Natural killer cell (primary cell): ENCODE results near the gene RAMACL. TPM values are rescaled to one million over a fixed set of nuclear protein-coding genes. Genes with fewer than 3 reads are reported as not detected.

Experiments used
- ATAC-seq, 3 donors: fragments of 150-1000 bp in 2 of 3; fragments of 200-7000 bp in 1 of 3; cut with Tn5 transposase; 1 replicate in 1 of 3; 2 replicates in 2 of 3; pipeline ENCODE4 v1.10.0; 2021; ENCODE audit warnings: mild to moderate bottlenecking in 2 of 3, moderate library complexity in 2 of 3
- DNase-seq, 2 donors: peaks; one replicate each; pipeline versions ENCODE4 v3.0.0 to v3.0.0-alpha.2; 2013 to 2021; ENCODE audit warnings: mixed read lengths in 1 of 2
- H3K27ac ChIP-seq: one replicate; pipeline ENCODE4 v1.5.1; 2013; ENCODE audit warnings: mild to moderate bottlenecking, low read length
- H3K27me3 ChIP-seq: one replicate; pipeline ENCODE4 v1.6.1; 2013; ENCODE audit warnings: low read length; ENCODE audit not compliant: control insufficient read depth, insufficient read depth
- H3K36me3 ChIP-seq: one replicate; pipeline ENCODE4 v1.6.1; 2013; ENCODE audit warnings: low read length; ENCODE audit not compliant: control insufficient read depth, insufficient read depth
- H3K4me1 ChIP-seq: one replicate; pipeline ENCODE4 v1.6.1; 2013; ENCODE audit warnings: low read length; ENCODE audit not compliant: control insufficient read depth, insufficient read depth
- H3K4me3 ChIP-seq: one replicate; pipeline ENCODE4 v1.5.1; 2013; ENCODE audit warnings: low read length
- H3K9me3 ChIP-seq: one replicate; pipeline ENCODE4 v1.6.1; 2013; ENCODE audit warnings: low read length; ENCODE audit not compliant: control insufficient read depth, insufficient read depth
- H3K27ac Mint-ChIP-seq, 2 donors: one replicate each; pipeline ENCODE4 v1.8.0; 2022; ENCODE audit warnings: mild to moderate bottlenecking in 2 of 2, mixed read lengths in 2 of 2, moderate library complexity in 1 of 2
- H3K27me3 Mint-ChIP-seq, 2 donors: one replicate each; pipeline ENCODE4 v1.8.0; 2022; ENCODE audit warnings: low read depth in 2 of 2, mixed read lengths in 2 of 2
- H3K36me3 Mint-ChIP-seq: one replicate; pipeline ENCODE4 v1.8.0; 2022; ENCODE audit warnings: mixed read lengths
- H3K4me1 Mint-ChIP-seq, 2 donors: one replicate each; pipeline ENCODE4 v1.8.0; 2022; ENCODE audit warnings: mixed read lengths in 2 of 2
- H3K4me3 Mint-ChIP-seq: one replicate; pipeline ENCODE4 v1.8.0; 2022; ENCODE audit warnings: mild to moderate bottlenecking, moderate library complexity, mixed read lengths
- H3K9me3 Mint-ChIP-seq, 2 donors: one replicate each; pipeline ENCODE4 v1.8.0; 2022; ENCODE audit warnings: mixed read lengths in 2 of 2
- CTCF ChIP-seq: fragments of 200-600 bp; IDR thresholded peaks from one replicate; pipeline ENCODE4 v1.8.0; 2022; ENCODE audit warnings: antibody characterized with exemption
- WGBS: methylation state at CpG from one replicate; pipeline ENCODE4 v1.1.7; 2013; ENCODE audit warnings: missing lambda C conversion rate; ENCODE audit not compliant: insufficient coverage; 5-methylcytosine and 5-hydroxymethylcytosine counted together
- intact Hi-C: fragments of 100-400 bp; cut with micrococcal nuclease; formaldehyde crosslinking; loops from one replicate; pipeline ENCODE4 v1.14.2; 2022
- total RNA-seq, 4 donors: library from RNA; stranded (reverse); fragments of 120-200 nt in 1 of 4; gene quantifications; one replicate each; pipeline versions ENCODE4 v1.2.3 to v1.2.4, GENCODE V29; 2013 to 2022

RAMACL gene
- total RNA-seq, 3 donors from 2014 or later (not counting 1 experiment from before 2014, with no cell fraction given), result 0.68 to 5.6 (median 1.1) TPM

GRCh38 chr6:166619912-166620311 is 33.4 kb upstream of the RAMACL start:
- no peak overlapping the region for H3K27ac ChIP-seq
- no peaks in the 10 kb centered on the region for H3K36me3 ChIP-seq
- H3K27me3 Mint-ChIP-seq, result peaks cover 20 to 28% of the 10 kb centered on the region in 2 donors
- no peak for TF ChIP-seq CTCF
- DNase-seq (no peak), ATAC-seq (no peak)
- H3K9me3 ChIP-seq, result no peaks in the 10 kb centered on the region
- intact Hi-C loops, result loop anchor here (10.0 kb wide), 1 partner anchor 385 kb away; no protein-coding TSS in a partner anchor
- H3K36me3 Mint-ChIP-seq, result no peaks in the 10 kb centered on the region
- H3K27me3 ChIP-seq, result peaks cover 3% of the 10 kb centered on the region
- H3K27ac Mint-ChIP-seq, result no peak overlapping the region
- H3K4me3 Mint-ChIP-seq, result no peak overlapping the region
- H3K4me1 ChIP-seq, result no peaks in the 10 kb centered on the region
- no peak overlapping the region for H3K4me3 ChIP-seq
- H3K4me1 Mint-ChIP-seq, result no peaks in the 10 kb centered on the region
- 83% methylated on average over 3 of the region's 3 CpGs for WGBS
- H3K9me3 Mint-ChIP-seq, result no peaks in the 10 kb centered on the region

- intact Hi-C loops, result no loop called here
- H3K27me3 Mint-ChIP-seq, result peaks cover 20 to 28% of the 10 kb centered on the region in 2 donors
- Histone ChIP-seq H3K9me3 (no peaks in the 10 kb centered on the region), H3K36me3 (no peaks in the 10 kb centered on the region), H3K27ac (no peak overlapping the region), H3K27me3 (peaks cover 3% of the 10 kb centered on the region), H3K4me1 (no peaks in the 10 kb centered on the region), H3K4me3 (no peak overlapping the region)
- H3K36me3 Mint-ChIP-seq, result no peaks in the 10 kb centered on the region
- H3K27ac Mint-ChIP-seq, result no peak overlapping the region
- no peaks in the 10 kb centered on the region for H3K9me3 Mint-ChIP-seq
- H3K4me3 Mint-ChIP-seq, result no peak overlapping the region
- ATAC-seq, result no peak
- WGBS, result 93% methylated on average over 27 of the region's 27 CpGs
- H3K4me1 Mint-ChIP-seq, result no peaks in the 10 kb centered on the region
- TF ChIP-seq CTCF, result no peak
- DNase-seq, result no peak
These were observed 32.6 kb upstream of the RAMACL start for GRCh38 chr6:166618866-166619761.

- H3K27ac Mint-ChIP-seq, result no peak overlapping the region
- H3K4me3 ChIP-seq, result no peak overlapping the region
- H3K4me1 ChIP-seq, result no peaks in the 10 kb centered on the region
- H3K9me3 ChIP-seq, result no peaks in the 10 kb centered on the region
- H3K36me3 Mint-ChIP-seq, result no peaks in the 10 kb centered on the region
- WGBS, result 87% methylated on average over 4 of the region's 4 CpGs
- intact Hi-C loops, result no loop called here
- peaks cover 17 to 25% of the 10 kb centered on the region in 2 donors for H3K27me3 Mint-ChIP-seq
- ATAC-seq (no peak), DNase-seq (no peak)
- H3K27ac ChIP-seq, result no peak overlapping the region
- no peak overlapping the region for H3K4me3 Mint-ChIP-seq
- no peaks in the 10 kb centered on the region for H3K4me1 Mint-ChIP-seq
- no peak for TF ChIP-seq CTCF
- H3K27me3 ChIP-seq, result no peaks in the 10 kb centered on the region
- no peaks in the 10 kb centered on the region for H3K9me3 Mint-ChIP-seq
- H3K36me3 ChIP-seq, result no peaks in the 10 kb centered on the region
These were observed 31.8 kb upstream of the RAMACL start for GRCh38 chr6:166618251-166618650.
